Esophagus squamous epithelium (tissue), 4 donors: ENCODE results near the gene CAMK1D.

Source experiments
- CTCF ChIP-seq, 6 experiments: fragments of 450-650 bp in 4 of 6; fragments of 200-600 bp in 2 of 6; sonication (generic) in 2 of 6; IDR thresholded peaks; one replicate each; pipeline ENCODE4 v1.5.1; 2016 to 2019; ENCODE audit warnings: antibody characterized with exemption in 6 of 6, mild to moderate bottlenecking in 4 of 6, moderate library complexity in 4 of 6
- POLR2A ChIP-seq, 4 donors: fragments of 450-650 bp; IDR thresholded peaks; one replicate each; pipeline ENCODE4 v1.6.1; 2017; ENCODE audit warnings: antibody characterized with exemption in 4 of 4, mild to moderate bottlenecking in 4 of 4, moderate library complexity in 3 of 4

- no peak for TF ChIP-seq CTCF (IDR thresholded peaks at IDR 0.05)
- no peak for TF ChIP-seq POLR2A (IDR thresholded peaks at IDR 0.05)
Measured at GRCh38 chr10:12511651-12512050, 162.3 kb downstream of the CAMK1D start.
